Activated naive CD8-positive, alpha-beta T cell treated with anti-CD3 and anti-CD28 coated beads, Interleukin-2, amount 50 U/mL, for 16 hours (primary cell): ENCODE data around the gene BHLHE40.

Source experiments
- DNase-seq: peaks from one replicate; pipeline ENCODE4 v3.0.0-alpha.2; 2020; ENCODE audit warnings: low read depth, low spot score

The BHLHE40 gene

GRCh38 chr3:5019411-5020241 is 40.4 kb downstream of the BHLHE40 start:
- peak; percentile 27 for DNase-seq

GRCh38 chr3:5020242-5020722 is 41.0 kb downstream of the BHLHE40 start:
- no peak for DNase-seq

- no peak for DNase-seq
These were observed 42.2 kb downstream of the BHLHE40 start for GRCh38 chr3:5021116-5022092.

- no peak for DNase-seq
These were observed 43.1 kb downstream of the BHLHE40 start for GRCh38 chr3:5022187-5022965.

GRCh38 chr3:5022966-5023776 is 43.9 kb downstream of the BHLHE40 start:
- DNase-seq = no peak

- no peak for DNase-seq
These were observed 44.6 kb downstream of the BHLHE40 start for GRCh38 chr3:5023777-5024346.

GRCh38 chr3:5026046-5026362 is 46.8 kb downstream of the BHLHE40 start:
- no peak for DNase-seq

- DNase-seq = no peak
These were observed 50.5 kb downstream of the BHLHE40 start for GRCh38 chr3:5029715-5030114.

GRCh38 chr3:5030152-5030551 is 50.9 kb downstream of the BHLHE40 start:
- no peak for DNase-seq

- DNase-seq = no peak
These were observed 53.6 kb downstream of the BHLHE40 start for GRCh38 chr3:5032844-5033243.
